ENCODE measurements around the gene PSMB3.

DNA sequence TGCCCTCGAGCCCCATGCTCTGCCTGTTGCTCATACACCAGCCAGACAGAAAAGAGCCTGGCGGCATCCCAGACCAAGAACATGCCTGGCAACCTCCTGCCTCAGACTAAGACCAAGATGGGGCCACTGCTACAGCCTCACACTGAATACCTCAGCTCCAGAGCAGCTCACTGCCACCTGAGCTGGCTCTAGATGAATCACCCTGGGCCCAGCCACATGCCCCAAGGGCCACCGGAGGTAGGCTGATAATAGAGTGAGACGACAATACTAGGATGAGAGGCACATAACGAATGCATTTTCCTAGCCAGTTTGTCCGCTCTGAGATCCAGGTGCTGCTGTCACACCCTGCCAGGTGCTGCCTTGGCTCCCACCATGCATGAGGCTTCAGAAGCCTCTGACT is 33.8 kb downstream of the PSMB3 start:
- TF ChIP-seq, protein P1, sequence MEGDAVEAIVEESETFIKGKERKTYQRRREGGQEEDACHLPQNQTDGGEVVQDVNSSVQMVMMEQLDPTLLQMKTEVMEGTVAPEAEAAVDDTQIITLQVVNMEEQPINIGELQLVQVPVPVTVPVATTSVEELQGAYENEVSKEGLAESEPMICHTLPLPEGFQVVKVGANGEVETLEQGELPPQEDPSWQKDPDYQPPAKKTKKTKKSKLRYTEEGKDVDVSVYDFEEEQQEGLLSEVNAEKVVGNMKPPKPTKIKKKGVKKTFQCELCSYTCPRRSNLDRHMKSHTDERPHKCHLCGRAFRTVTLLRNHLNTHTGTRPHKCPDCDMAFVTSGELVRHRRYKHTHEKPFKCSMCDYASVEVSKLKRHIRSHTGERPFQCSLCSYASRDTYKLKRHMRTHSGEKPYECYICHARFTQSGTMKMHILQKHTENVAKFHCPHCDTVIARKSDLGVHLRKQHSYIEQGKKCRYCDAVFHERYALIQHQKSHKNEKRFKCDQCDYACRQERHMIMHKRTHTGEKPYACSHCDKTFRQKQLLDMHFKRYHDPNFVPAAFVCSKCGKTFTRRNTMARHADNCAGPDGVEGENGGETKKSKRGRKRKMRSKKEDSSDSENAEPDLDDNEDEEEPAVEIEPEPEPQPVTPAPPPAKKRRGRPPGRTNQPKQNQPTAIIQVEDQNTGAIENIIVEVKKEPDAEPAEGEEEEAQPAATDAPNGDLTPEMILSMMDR (IDR thresholded peaks at IDR 0.05), result no peak
- no peak for TF ChIP-seq POLR2A (IDR thresholded peaks at IDR 0.05)
